H1 (cell line): ENCODE results near the gene CXCL12. TPM values are rescaled to one million over a fixed set of nuclear protein-coding genes. Genes with fewer than 3 reads are reported as not detected.

ENCODE experiments used
- CTCF ChIA-PET: fragments of 300-600 bp; sonication (Branson Sonifier 250); formaldehyde crosslinking; loops from one replicate; lab custom pipeline; 2021; ENCODE audit not compliant: partially characterized antibody; lab: Charles Lee
- POLR2A ChIA-PET: fragments of 300-600 bp; sonication (Branson Sonifier 250); formaldehyde crosslinking; loops from one replicate; lab custom pipeline; 2021; ENCODE audit warnings: inconsistent platforms; ENCODE audit not compliant: partially characterized antibody; lab: Charles Lee
- DNase-seq, 2 experiments: peaks; one replicate each; pipeline versions ENCODE4 v3.0.0 to v3.0.0-alpha.2; 2010 to 2022; ENCODE audit warnings: low spot score in 2 of 2, low read depth in 1 of 2, mixed read lengths in 1 of 2
- FAIRE-seq: peaks from 2 replicates; lab custom pipeline; 2011; peaks lifted over from hg19 to GRCh38; lab: Jason Lieb, UNC
- H2AFZ ChIP-seq: 2 replicates; pipeline ENCODE4 v1.8.1; 2012; ENCODE audit warnings: low read length, inconsistent platforms
- H2AK5ac ChIP-seq: 2 replicates; pipeline ENCODE4 v1.6.1; 2013; ENCODE audit warnings: low read depth, low read length
- H2BK120ac ChIP-seq: replicated peaks from 2 replicates; pipeline ENCODE3; 2013; ENCODE audit warnings: low read depth, low read length, inconsistent platforms
- H2BK12ac ChIP-seq: 2 replicates; pipeline ENCODE4 v1.6.1; 2013; ENCODE audit warnings: low read depth, low read length
- H2BK15ac ChIP-seq: 2 replicates; pipeline ENCODE4 v1.6.1; 2013; ENCODE audit warnings: low read length
- H2BK20ac ChIP-seq: 2 replicates; pipeline ENCODE4 v1.6.1; 2013; ENCODE audit warnings: low read length
- H2BK5ac ChIP-seq: 2 replicates; pipeline ENCODE4 v1.6.1; 2013; ENCODE audit warnings: low read depth, low read length
- H3K14ac ChIP-seq: 2 replicates; pipeline ENCODE4 v1.6.1; 2013; ENCODE audit warnings: inconsistent platforms; ENCODE audit not compliant: insufficient read length
- H3K18ac ChIP-seq: 2 replicates; pipeline ENCODE4 v1.6.1; 2013; ENCODE audit warnings: low read length; ENCODE audit errors: extremely low read depth
- H3K23ac ChIP-seq: 2 replicates; pipeline ENCODE4 v1.6.1; 2013; ENCODE audit warnings: inconsistent platforms; ENCODE audit not compliant: insufficient read length
- H3K23me2 ChIP-seq: 2 replicates; pipeline ENCODE4 v1.6.1; 2013; ENCODE audit warnings: low read depth, low read length
- H3K27ac ChIP-seq: 2 replicates; pipeline ENCODE4 v1.6.1; 2011; ENCODE audit warnings: low read depth, low read length, inconsistent platforms
- H3K27me3 ChIP-seq, 4 experiments: replicated peaks in 1 of 4; 1 replicate in 1 of 4; 2 replicates in 3 of 4; pipeline versions ENCODE4 v1.6.1 to v1.8.1; 2011 to 2013; ENCODE audit warnings: low read length in 3 of 4, mild to moderate bottlenecking in 3 of 4, inconsistent platforms in 2 of 4, mixed read lengths in 2 of 4, moderate library complexity in 1 of 4; ENCODE audit not compliant: control insufficient read depth in 3 of 4, insufficient read depth in 3 of 4; ENCODE audit errors: extremely low read depth in 1 of 4
- H3K36me3 ChIP-seq, 4 experiments: 2 replicates each; pipeline versions ENCODE4 v1.6.1 to v1.8.1; 2011 to 2013; ENCODE audit warnings: mild to moderate bottlenecking in 4 of 4, low read length in 3 of 4, moderate library complexity in 2 of 4, control low read depth in 1 of 4, inconsistent platforms in 1 of 4; ENCODE audit not compliant: insufficient read depth in 4 of 4, control insufficient read depth in 2 of 4
- H3K4ac ChIP-seq: replicated peaks from 2 replicates; pipeline ENCODE3; 2013; ENCODE audit warnings: low read length, low read depth, mixed read lengths, inconsistent platforms; ENCODE audit not compliant: insufficient read length
- H3K4me1 ChIP-seq, 4 experiments: replicated peaks in 1 of 4; 1 replicate in 1 of 4; 2 replicates in 3 of 4; pipeline versions ENCODE4 v1.6.1 to v1.8.1; 2011 to 2013; ENCODE audit warnings: low read length in 3 of 4, inconsistent platforms in 2 of 4, mixed read lengths in 1 of 4; ENCODE audit not compliant: insufficient read depth in 4 of 4, control insufficient read depth in 3 of 4
- H3K4me2 ChIP-seq, 2 experiments: 2 replicates each; pipeline versions ENCODE4 v1.6.1 to v1.8.1; 2011 to 2013; ENCODE audit warnings: low read depth in 2 of 2, low read length in 2 of 2, control low read depth in 1 of 2, inconsistent platforms in 1 of 2, mild to moderate bottlenecking in 1 of 2; ENCODE audit not compliant: insufficient read depth in 1 of 2
- H3K4me3 ChIP-seq, 4 experiments: fragments of 200-600, 300-600 bp in 1 of 4; sonication (generic), shearing (Covaris generic), sonication (Bioruptor Twin) in 1 of 4; 2 replicates each; pipeline versions ENCODE4 v1.5.1 to v1.8.1; 2011 to 2016; ENCODE audit warnings: low read length in 4 of 4, low read depth in 3 of 4, control low read depth in 2 of 4, inconsistent platforms in 2 of 4, mild to moderate bottlenecking in 2 of 4, mixed read lengths in 1 of 4, moderate library complexity in 1 of 4; ENCODE audit not compliant: insufficient read depth in 2 of 4; ENCODE audit errors: extremely low read depth in 1 of 4
- H3K56ac ChIP-seq: replicated peaks from 2 replicates; pipeline ENCODE3; 2013; ENCODE audit warnings: low read depth, mild to moderate bottlenecking, mixed read lengths, low read length, inconsistent platforms; ENCODE audit not compliant: insufficient read length
- H3K79me1 ChIP-seq: 2 replicates; pipeline ENCODE4 v1.6.1; 2013; ENCODE audit warnings: low read depth, low read length, control low read depth
- H3K79me2 ChIP-seq, 2 experiments: 2 replicates each; pipeline versions ENCODE4 v1.6.1 to v1.8.1; 2012 to 2013; ENCODE audit warnings: low read length in 2 of 2, mild to moderate bottlenecking in 2 of 2, inconsistent platforms in 1 of 2; ENCODE audit not compliant: insufficient read depth in 2 of 2, control insufficient read depth in 1 of 2
- H3K9ac ChIP-seq, 4 experiments: replicated peaks in 1 of 4; 1 replicate in 1 of 4; 2 replicates in 3 of 4; pipeline versions ENCODE4 v1.6.1 to v1.8.1; 2011 to 2013; ENCODE audit warnings: low read depth in 3 of 4, low read length in 3 of 4, control low read depth in 2 of 4, mild to moderate bottlenecking in 2 of 4, moderate library complexity in 2 of 4, inconsistent platforms in 1 of 4; ENCODE audit errors: extremely low read depth in 1 of 4
- H3K9me3 ChIP-seq, 2 experiments: 2 replicates each; pipeline versions ENCODE4 v1.6.1 to v1.8.1; 2012 to 2013; ENCODE audit warnings: mild to moderate bottlenecking in 2 of 2, moderate library complexity in 2 of 2, control low read depth in 1 of 2, inconsistent platforms in 1 of 2, low read depth in 1 of 2, low read length in 1 of 2, mixed read lengths in 1 of 2; ENCODE audit not compliant: insufficient read depth in 2 of 2
- H4K20me1 ChIP-seq, 2 experiments: replicated peaks in 1 of 2; 2 replicates each; pipeline versions ENCODE3 to v1.8.1; 2011 to 2013; ENCODE audit warnings: inconsistent platforms in 2 of 2, low read length in 2 of 2, mild to moderate bottlenecking in 1 of 2; ENCODE audit not compliant: insufficient read depth in 2 of 2, control insufficient read depth in 1 of 2
- H4K5ac ChIP-seq: 2 replicates; pipeline ENCODE4 v1.6.1; 2013; ENCODE audit warnings: low read length, low read depth, mixed read lengths, inconsistent platforms; ENCODE audit not compliant: insufficient read length
- H4K8ac ChIP-seq: 2 replicates; pipeline ENCODE4 v1.8.0; 2013; ENCODE audit warnings: mild to moderate bottlenecking, moderate library complexity, low read length, inconsistent platforms; ENCODE audit not compliant: insufficient read depth; ENCODE audit errors: extremely low read depth
- H4K91ac ChIP-seq: replicated peaks from 2 replicates; pipeline ENCODE3; 2013; ENCODE audit warnings: low read length, mixed read lengths, inconsistent platforms; ENCODE audit not compliant: insufficient read length
- CREB1 ChIP-seq: IDR thresholded peaks from 2 replicates; pipeline ENCODE4 v1.6.1; 2012; ENCODE audit warnings: inconsistent platforms
- CTBP2 ChIP-seq: IDR thresholded peaks from 2 replicates; pipeline ENCODE4 v1.7.0; 2011; ENCODE audit warnings: borderline replicate concordance, mild to moderate bottlenecking, moderate library complexity, mixed read lengths, low read length; ENCODE audit not compliant: insufficient read depth, insufficient read length
- EGR1 ChIP-seq: IDR thresholded peaks from 2 replicates; pipeline ENCODE4 v1.6.1; 2011; ENCODE audit warnings: low read depth, low read length, borderline replicate concordance
- JUN ChIP-seq: IDR thresholded peaks from 2 replicates; pipeline ENCODE4 v1.6.1; 2011; ENCODE audit warnings: low read depth, mild to moderate bottlenecking, improper control_type of control experiment, low read length
- JUND ChIP-seq: IDR thresholded peaks from 2 replicates; pipeline ENCODE4 v1.6.1; 2011; ENCODE audit warnings: mild to moderate bottlenecking, improper control_type of control experiment, low read length
- KDM5A ChIP-seq: fragments of 200-600 bp; IDR thresholded peaks from 2 replicates; pipeline ENCODE4 v1.7.1; 2012; ENCODE audit warnings: mild to moderate bottlenecking, low read length, inconsistent platforms, mixed read lengths
- POLR2A ChIP-seq, 2 experiments: IDR thresholded peaks; 1 replicate in 1 of 2; 2 replicates in 1 of 2; pipeline ENCODE4 v1.6.1; 2011; ENCODE audit warnings: low read depth in 2 of 2, low read length in 2 of 2, mild to moderate bottlenecking in 2 of 2; ENCODE audit errors: control extremely low read depth in 1 of 2
- POLR2AphosphoS5 ChIP-seq: IDR thresholded peaks from 2 replicates; pipeline ENCODE4 v1.6.1; 2011; ENCODE audit warnings: low read depth, low read length
- RAD21 ChIP-seq, 2 experiments: IDR thresholded peaks in 1 of 2; conservative IDR thresholded peaks in 1 of 2; 2 replicates each; pipeline ENCODE4 v1.6.1; 2011; ENCODE audit warnings: low read depth in 2 of 2, low read length in 2 of 2, improper control_type of control experiment in 1 of 2, inconsistent platforms in 1 of 2, mild to moderate bottlenecking in 1 of 2, moderate library complexity in 1 of 2
- RFX5 ChIP-seq: IDR thresholded peaks from 2 replicates; pipeline ENCODE4 v1.6.1; 2011; ENCODE audit warnings: low read depth, low read length, improper control_type of control experiment, borderline replicate concordance
- SAP30 ChIP-seq: fragments of 300-600 bp; sonication (generic); IDR thresholded peaks from 2 replicates; pipeline ENCODE4 v1.7.1; 2012; ENCODE audit warnings: low read length, moderate library complexity, mild to moderate bottlenecking, inconsistent platforms; ENCODE audit not compliant: insufficient read depth, insufficient replicate concordance
- SP4 ChIP-seq: IDR thresholded peaks from 2 replicates; pipeline ENCODE4 v1.6.1; 2012; ENCODE audit warnings: low read length, inconsistent platforms
- SRF ChIP-seq: IDR thresholded peaks from 2 replicates; pipeline ENCODE4 v1.6.1; 2011; ENCODE audit warnings: mild to moderate bottlenecking, low read depth, low read length, moderate library complexity
- WGBS, 2 experiments: shearing (Covaris generic) in 1 of 2; methylation state at CpG; one replicate each; pipeline versions ENCODE4 v1.1.6 to v1.1.7; 2013 to 2015; ENCODE audit warnings: low lambda C conversion rate in 2 of 2, mixed read lengths in 2 of 2, inconsistent platforms in 1 of 2, low coverage in 1 of 2, missing lambda C conversion rate in 1 of 2; ENCODE audit not compliant: insufficient replicate concordance in 2 of 2, insufficient coverage in 1 of 2, insufficient read length in 1 of 2; ENCODE audit errors: extremely low coverage in 1 of 2, missing lambda C conversion rate in 1 of 2; 5-methylcytosine and 5-hydroxymethylcytosine counted together
- polyA plus RNA-seq, 7 experiments: library from polyadenylated mRNA; depleted of rRNA in 3 of 7; stranded (reverse) in 5 of 7; unstranded in 2 of 7; fragments of >200 nt in 5 of 7; fragments of 200-250 nt in 2 of 7; gene quantifications; 1 replicate in 5 of 7; 2 replicates in 1 of 7; 4 replicates in 1 of 7; pipeline versions ENCODE4 v1.2.1 to v1.2.3, GENCODE V29; 2011 to 2013; ENCODE audit warnings: missing spikeins in 2 of 7, mixed read lengths in 2 of 7
- total RNA-seq: library from RNA; stranded (reverse); fragmentation: NEBNext Ultra II Directional; extraction: Animal tissue kit (Norgen Biotek cat#: 25700); gene quantifications from 2 replicates; pipeline ENCODE4 v1.2.1, GENCODE V29; 2021

Gene CXCL12
- total and polyA plus RNA-seq, 2 of the 8 experiments (the other 6 are each of a cell fraction or from before 2014, with no cell fraction given), result 51.4 to 53.8 TPM

GRCh38 chr10:44370731-44371248 lies 14.1 kb downstream of the CXCL12 start:
- peak overlapping the region; percentile 25 for H2BK120ac ChIP-seq
- POLR2A ChIA-PET, result interaction anchor here (0.6 to 3.9 kb wide), 14 partner anchors 11 to 942 kb away, joined by 3 to 60 read pairs (median 4); partner anchors contain the start of gene CXCL12
- peak overlapping the region; percentile 60 for H2AK5ac ChIP-seq
- peak overlapping the region; percentile 84; the same call in 1 of the 2 replicates for H4K8ac ChIP-seq
- CTCF ChIA-PET, result interaction anchor here (0.6 to 2.8 kb wide), 24 partner anchors 9 to 504 kb away, joined by 3 to 20 read pairs (median 4); partner anchors contain the start of gene CXCL12
- H2BK5ac ChIP-seq, result peak overlapping the region; percentile 99
- H3K36me3 ChIP-seq, result peaks cover 0 to 39% (median 7%) of the 10 kb centered on the region in 4 experiments; a peak in 3 of 8 replicates
- peaks cover 6 to 29% (median 19%) of the 10 kb centered on the region in 4 experiments for H3K4me1 ChIP-seq
- peak overlapping the region; percentile 98 for H3K18ac ChIP-seq
- H3K9ac ChIP-seq, result peak overlapping the region in 3 of 4 experiments; percentile 24 to 64 (median 54); a peak in 5 of 7 replicates
- H4K5ac ChIP-seq, result peak overlapping the region; percentile 49
- H2BK12ac ChIP-seq, result peak overlapping the region; percentile 99
- peak overlapping the region; percentile 62 to 91 for H3K4me2 ChIP-seq
- peak overlapping the region; percentile 96 for H4K91ac ChIP-seq
- peak overlapping the region; percentile 85 for H3K27ac ChIP-seq
- H3K23ac ChIP-seq, result no peak overlapping the region
- H3K27me3 ChIP-seq, result no peaks in the 10 kb centered on the region; a peak in 1 of 7 replicates
- H3K23me2 ChIP-seq, result no peaks in the 10 kb centered on the region; the same call in 1 of the 2 replicates
- DNase-seq (peak; percentile 58 to 80), FAIRE-seq (peak; percentile 91)
- H2AFZ ChIP-seq, result no peak overlapping the region
- H3K14ac ChIP-seq, result no peak overlapping the region
- H2BK15ac ChIP-seq, result 0 out of 2 replicates have a peak overlapping the region, but pooled peaks have one; percentile 47
- H2BK20ac ChIP-seq, result peak overlapping the region; percentile 97; the same call in 1 of the 2 replicates
- peaks cover 0 to 4% of the 10 kb centered on the region in 2 experiments; a peak in 1 of 4 replicates for H3K79me2 ChIP-seq
- peak overlapping the region in 3 of 4 experiments; percentile 5 to 44 (median 23); a peak in 5 of 8 replicates for H3K4me3 ChIP-seq
- peaks cover 0 to 2% of the 10 kb centered on the region in 2 experiments for H4K20me1 ChIP-seq
- no peaks in the 10 kb centered on the region for H3K9me3 ChIP-seq
- no peak overlapping the region for H3K4ac ChIP-seq
- whole genome bisulfite sequencing, 2 experiments, result 1% methylated on average over 10 of the region's 10 CpGs; no CpG with 5 or more reads in 1 of the 2 experiments
- no peaks in the 10 kb centered on the region; the same call in 1 of the 2 replicates for H3K79me1 ChIP-seq
- H3K56ac ChIP-seq, result no peak overlapping the region
- TF ChIP-seq KDM5A, result no peak
- TF ChIP-seq JUND, result no peak
- no peak for TF ChIP-seq EGR1
- no peak for TF ChIP-seq CTBP2
- no peak for TF ChIP-seq SAP30
- no peak for TF ChIP-seq JUN
- no peak for TF ChIP-seq RFX5
- no peak for TF ChIP-seq SP4
- peak; percentile 47 to 61 for TF ChIP-seq RAD21 (IDR thresholded peaks at IDR 0.05 in 1 of 2, conservative IDR thresholded peaks at IDR 0.05 in 1 of 2; ENCODE audit: low read depth in 2 of 2, low read length in 2 of 2)
- peak; percentile 35; the same call in 1 of the 2 replicates for TF ChIP-seq POLR2AphosphoS5
- TF ChIP-seq POLR2A (IDR thresholded peaks at IDR 0.05; ENCODE audit: control extremely low read depth in 1 of 2, low read depth in 2 of 2, low read length in 2 of 2), result no peak; a peak in 1 of 3 replicates
- TF ChIP-seq SRF, result no peak
- no peak for TF ChIP-seq CREB1
